SK-N-MC (cell line): ENCODE data around the gene DCTN2.

Experiments
- EZH2 ChIP-seq: fragments of 200-600 bp; sonication (generic); IDR thresholded peaks from one replicate; pipeline ENCODE4 v1.6.1; 2017; ENCODE audit warnings: antibody characterized with exemption
- FOXP2 ChIP-seq: optimal IDR thresholded peaks from 2 replicates; pipeline ENCODE3; 2011; ENCODE audit warnings: mild to moderate bottlenecking, moderate library complexity; ENCODE audit not compliant: insufficient read depth; ENCODE audit errors: extremely low read length, control extremely low read depth
- POLR2AphosphoS5 ChIP-seq: IDR thresholded peaks from 2 replicates; pipeline ENCODE4 v1.6.1; 2012; ENCODE audit warnings: mild to moderate bottlenecking, low read depth, low read length, borderline replicate concordance

GRCh38 chr12:57552306-57552651 is 5.3 kb upstream of the DCTN2 start:
- no peak for TF ChIP-seq POLR2AphosphoS5
- TF ChIP-seq EZH2: no peak
- TF ChIP-seq FOXP2: no peak
